ENCODE data around the gene CMPK1.
A peak's percentile ranks its signal among the peaks of the same experiment; 100 is the strongest.
"Not testable (repeated sequence)": the region's sequence is repeated elsewhere in the genome, so short reads cannot be mapped to it uniquely, and the experiment has no call there.

The CMPK1 gene

GRCh38 chr1:47338249-47339077 is 4.9 kb downstream of the CMPK1 start:
- DNase-seq (ENCODE audit: low spot score): no peak

GRCh38 chr1:47340227-47340626 is 6.6 kb downstream of the CMPK1 start:
- DNase-seq (ENCODE audit: low spot score): no peak

DNA sequence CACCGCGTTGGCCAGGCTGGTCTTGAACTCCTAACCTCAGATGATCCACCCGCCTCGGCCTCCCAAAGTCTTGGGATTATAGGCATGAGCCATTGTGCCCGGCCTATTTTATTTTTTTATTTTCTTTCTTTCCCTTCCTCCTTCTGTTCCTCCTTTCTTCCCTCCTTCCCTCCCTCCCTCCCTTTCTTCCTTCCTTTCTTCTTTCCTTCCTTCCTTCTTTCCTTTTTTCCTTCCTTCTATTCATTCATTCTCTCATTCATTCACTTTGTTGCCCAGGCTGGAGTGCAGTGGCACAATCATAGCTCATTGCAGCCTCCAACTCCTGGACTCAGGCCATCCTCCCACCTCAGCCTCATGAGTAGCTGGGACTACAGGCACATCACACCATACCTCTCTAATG is 13.4 kb downstream of the CMPK1 start:
- DNase-seq (ENCODE audit: low spot score): not testable (repeated sequence)

GRCh38 chr1:47347735-47348134 is 14.1 kb downstream of the CMPK1 start:
- no peak for DNase-seq (ENCODE audit: low spot score)

- DNase-seq (ENCODE audit: low spot score): no peak
Observed at GRCh38 chr1:47348246-47348645, 14.7 kb downstream of the CMPK1 start.

DNA sequence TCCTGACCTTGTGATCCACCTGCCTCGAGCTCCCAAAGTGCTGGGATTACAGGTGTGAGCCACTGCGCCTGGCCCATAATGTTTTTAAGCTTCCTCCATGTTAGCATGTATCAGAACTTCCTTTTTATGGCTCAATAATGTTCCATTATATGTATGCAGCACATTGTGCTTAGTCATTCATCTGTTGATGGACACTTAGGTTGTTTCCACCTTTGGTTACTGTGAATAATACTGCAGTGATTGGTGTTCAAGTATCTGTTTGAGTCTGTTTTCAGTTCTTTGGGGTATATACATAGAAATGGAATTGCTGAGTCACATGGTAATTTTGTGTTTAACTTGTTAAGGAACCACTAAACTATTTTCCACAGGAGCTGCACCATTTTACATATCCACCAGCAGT is 17.7 kb downstream of the CMPK1 start:
- no peak for DNase-seq (ENCODE audit: low spot score)

GRCh38 chr1:47361380-47361779 is 27.8 kb downstream of the CMPK1 start:
- no peak for DNase-seq (ENCODE audit: low spot score)

- no peak for DNase-seq (ENCODE audit: low spot score)
Observed at GRCh38 chr1:47362828-47363227, 29.2 kb downstream of the CMPK1 start.

- DNase-seq (ENCODE audit: low spot score): no peak
Observed at GRCh38 chr1:47367651-47368050, 34.1 kb downstream of the CMPK1 start.

- DNase-seq (ENCODE audit: low spot score): no peak
Observed at GRCh38 chr1:47371016-47371517, 37.5 kb downstream of the CMPK1 start.

GRCh38 chr1:47374501-47374900 is 40.9 kb downstream of the CMPK1 start:
- no peak for DNase-seq (ENCODE audit: low spot score)

- no peak for DNase-seq (ENCODE audit: low spot score)
Observed at GRCh38 chr1:47378147-47378546, 44.6 kb downstream of the CMPK1 start.

DNA sequence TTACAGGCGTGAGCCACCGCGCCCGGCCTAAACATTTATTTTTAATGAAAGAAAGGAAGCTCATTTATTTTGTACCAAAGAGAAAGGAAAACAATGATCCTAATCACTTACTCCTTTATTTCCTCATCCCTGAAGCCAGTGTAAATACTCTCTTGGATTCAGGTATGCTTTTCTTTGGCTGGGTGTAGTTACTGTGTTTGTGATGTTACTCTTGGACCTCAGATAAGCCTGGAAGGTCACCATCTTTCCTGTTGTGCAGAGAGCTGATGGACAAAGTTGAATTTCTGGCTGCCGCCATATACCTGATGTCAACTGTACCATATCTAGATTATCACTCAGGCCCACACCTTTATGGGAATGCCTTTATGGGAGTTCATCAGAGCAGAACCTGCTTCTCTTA is 47.1 kb downstream of the CMPK1 start:
- DNase-seq (ENCODE audit: low spot score): no peak

GRCh38 chr1:47382399-47382983 is 48.9 kb downstream of the CMPK1 start:
- DNase-seq (ENCODE audit: low spot score): no peak

DNA sequence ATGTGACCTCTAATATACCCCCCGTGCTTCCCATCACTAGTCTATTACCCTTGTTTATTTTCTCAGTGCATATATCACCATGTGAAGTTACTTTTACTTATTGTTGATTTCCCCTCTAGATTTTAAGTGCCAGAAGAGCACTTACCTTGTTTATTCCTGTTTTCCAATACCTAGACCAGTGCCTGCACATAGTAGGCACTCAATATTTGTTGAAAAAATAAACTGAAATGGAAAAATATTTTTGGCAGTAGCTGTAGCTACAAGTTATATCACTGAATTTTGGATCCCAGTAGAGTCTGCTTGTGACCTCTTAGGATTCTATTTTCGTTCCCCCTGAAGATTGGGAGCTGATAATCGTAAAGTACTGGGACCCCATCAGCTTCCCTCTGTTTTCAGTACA is 50.5 kb downstream of the CMPK1 start:
- no peak for DNase-seq (ENCODE audit: low spot score)

GRCh38 chr1:47385020-47385419 is 51.4 kb downstream of the CMPK1 start:
- no peak for DNase-seq (ENCODE audit: low spot score)

DNA sequence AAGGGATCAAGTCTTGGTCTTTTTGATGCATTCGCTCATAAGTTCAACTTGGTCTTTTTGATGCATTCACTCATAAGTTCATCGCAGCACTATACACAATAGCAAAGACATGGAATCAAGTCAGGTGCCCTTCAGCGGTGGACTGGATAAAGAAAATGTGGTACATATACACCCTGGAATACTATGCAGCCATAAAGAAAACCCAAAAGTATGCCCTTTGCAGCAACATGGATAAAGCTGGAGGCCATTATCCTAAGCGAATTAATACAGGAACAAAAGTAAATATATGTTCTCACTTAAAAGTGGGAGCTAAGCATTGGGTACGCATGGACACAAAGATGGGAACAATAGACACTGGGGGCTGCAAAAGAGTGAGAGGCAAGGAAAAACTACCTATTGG is 52.7 kb downstream of the CMPK1 start:
- DNase-seq (ENCODE audit: low spot score): no peak

DNA sequence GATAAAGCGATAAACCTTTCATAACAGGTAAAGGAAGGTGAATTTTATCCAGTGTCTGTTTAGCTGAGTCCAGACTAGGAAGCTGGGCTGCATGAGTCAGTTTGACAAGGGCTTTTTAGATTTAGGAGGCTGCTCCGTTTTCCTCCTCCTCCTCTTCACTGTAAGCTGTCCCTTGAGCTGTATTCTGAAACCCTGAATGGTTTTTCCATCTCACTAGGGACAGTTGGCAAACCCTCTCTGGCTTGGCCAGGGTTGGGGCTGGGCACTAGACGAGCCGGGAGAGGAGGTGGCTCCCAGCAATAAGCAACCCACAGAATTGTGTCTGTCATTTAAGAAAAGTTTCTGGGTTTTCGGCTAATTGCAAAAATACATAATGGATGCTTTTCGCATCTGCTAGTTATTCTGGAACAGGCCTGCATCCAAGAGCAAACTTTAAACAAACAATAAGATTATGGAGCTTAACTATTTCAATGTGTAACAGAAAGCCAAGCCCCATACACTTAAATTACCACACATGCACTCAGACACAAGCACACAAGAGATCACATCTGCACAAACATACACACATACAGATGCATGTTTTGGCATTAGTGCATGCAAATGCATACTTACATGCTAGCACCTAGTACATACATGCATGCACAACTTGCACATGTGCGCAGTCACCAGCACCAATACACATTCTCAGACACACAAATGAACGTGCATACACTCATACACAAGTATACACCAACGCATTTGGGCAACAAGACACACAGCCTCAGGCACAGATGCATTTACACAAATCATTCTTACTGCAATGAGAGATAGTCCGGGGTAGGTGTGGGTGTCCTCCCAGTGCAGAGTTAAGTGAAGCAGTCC is 54.7 kb downstream of the CMPK1 start:
- no peak for DNase-seq (ENCODE audit: low spot score)

DNA sequence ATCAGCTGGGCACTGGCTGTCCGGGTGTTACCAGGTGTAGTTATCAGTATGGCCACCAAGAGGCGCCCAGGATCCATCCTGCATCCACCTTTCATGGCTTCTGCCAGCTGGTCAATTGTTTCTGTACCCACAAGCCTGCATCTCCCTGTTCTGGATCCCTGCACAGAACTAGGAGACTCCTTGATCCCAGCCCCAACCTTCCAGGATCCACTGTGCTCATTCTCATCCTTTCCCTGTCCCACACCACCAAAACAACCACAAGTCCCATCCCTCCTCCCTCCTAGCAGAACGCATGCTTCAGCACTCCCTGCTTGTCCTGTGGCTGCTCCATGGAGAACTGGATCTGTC is 55.3 kb downstream of the CMPK1 start:
- DNase-seq (ENCODE audit: low spot score): peak; percentile 82

GRCh38 chr1:47389731-47390130 is 56.1 kb downstream of the CMPK1 start:
- DNase-seq (ENCODE audit: low spot score): no peak

- DNase-seq (ENCODE audit: low spot score): no peak
Observed at GRCh38 chr1:47390843-47391242, 57.3 kb downstream of the CMPK1 start.

GRCh38 chr1:47393141-47393540 is 59.6 kb downstream of the CMPK1 start:
- DNase-seq (ENCODE audit: low spot score): no peak

DNA sequence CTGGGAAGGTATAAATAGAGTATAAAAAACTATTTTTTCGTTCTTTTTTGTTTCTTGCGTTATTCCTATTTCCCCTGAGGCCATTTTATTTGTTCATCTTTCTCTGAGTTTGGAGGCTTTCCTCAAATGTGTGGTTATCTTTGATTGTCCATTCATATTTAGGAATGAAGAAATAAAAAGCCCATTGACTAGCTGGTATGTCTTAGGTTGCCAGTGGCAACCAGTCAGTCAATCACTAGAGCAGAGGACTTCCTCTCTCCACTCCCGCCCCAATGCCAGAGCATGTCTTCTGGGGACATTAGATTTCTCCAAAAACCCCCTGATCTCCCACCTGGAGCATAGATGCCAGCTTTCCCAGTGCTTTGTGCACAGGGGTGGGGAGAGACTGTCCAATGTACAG is 61.8 kb downstream of the CMPK1 start:
- DNase-seq (ENCODE audit: low spot score): no peak

Data from D341Med (cell line).